ENCODE measurements around the gene MMP3.

Gene MMP3

GRCh38 chr11:102788334-102788995 is 54.9 kb downstream of the MMP3 start:
- no peak for DNase-seq

All from NCI-H1105 (cell line).